Fibroblast of lung (primary cell): ENCODE data around the gene DEPDC5.

Experiments
- CTCF ChIP-seq, 2 donors: IDR thresholded peaks in 1 of 2; conservative IDR thresholded peaks in 1 of 2; 1 replicate in 1 of 2; 2 replicates in 1 of 2; pipeline ENCODE4 v1.5.1; 2011 to 2012; ENCODE audit warnings: low read length in 2 of 2, control low read depth in 1 of 2, inconsistent platforms in 1 of 2, low read depth in 1 of 2, mild to moderate bottlenecking in 1 of 2
- EZH2 ChIP-seq: IDR thresholded peaks from 2 replicates; pipeline ENCODE4 v1.5.1; 2012; ENCODE audit warnings: low read length, control low read depth, mild to moderate bottlenecking; ENCODE audit errors: missing control alignments

- TF ChIP-seq CTCF (conservative IDR thresholded peaks at IDR 0.05 in 1 of 2, IDR thresholded peaks at IDR 0.05 in 1 of 2; ENCODE audit: low read depth in 1 of 2, low read length in 2 of 2): peak in 1 of 2 donors; percentile 18
- TF ChIP-seq EZH2: no peak
Observed at GRCh38 chr22:31947296-31947695, 193.5 kb downstream of the DEPDC5 start.
